ENCODE measurements around the gene PPP1R26. TPM values are rescaled to one million over a fixed set of nuclear protein-coding genes. Genes with fewer than 3 reads are reported as not detected.

Gene PPP1R26
- total and polyA plus RNA-seq, 2 experiments from 2014 or later = 10.7 to 49.8 TPM

- TF ChIP-seq ZNF462 (CRISPR knock-in tag; IDR thresholded peaks at IDR 0.05) (no peak), CREB1 (CRISPR knock-in tag; IDR thresholded peaks at IDR 0.05; ENCODE audit: low read depth) (no peak), ZNF331 (CRISPR knock-in tag; IDR thresholded peaks at IDR 0.05; ENCODE audit: low read depth) (no peak), POLR2AphosphoS5 (IDR thresholded peaks at IDR 0.05; ENCODE audit: low read depth) (no peak), NANOG (IDR thresholded peaks at IDR 0.05; ENCODE audit: borderline replicate concordance) (no peak), ETS1 (IDR thresholded peaks at IDR 0.05) (no peak), ZNF114 (CRISPR knock-in tag; IDR thresholded peaks at IDR 0.05) (no peak), EZH2 (IDR thresholded peaks at IDR 0.05; ENCODE audit: low read depth, unreplicated experiment) (no peak), CTCF (conservative IDR thresholded peaks at IDR 0.05; ENCODE audit: low read depth in 2 of 2) (no peak)
Observed at GRCh38 chr9:135494791-135495559, 15.4 kb downstream of the PPP1R26 start (continued).

Data from GM23338 (cell line).